RWPE2 (cell line): ENCODE measurements around the gene TNNI3K.

Experiments used
- ATAC-seq: fragments of 200-7000 bp; cut with Tn5 transposase; 3 replicates; pipeline ENCODE4 v1.9.1; 2021; ENCODE audit warnings: low read depth
- DNase-seq: peaks from one replicate; pipeline ENCODE4 v3.0.0-alpha.2; 2020; ENCODE audit warnings: low spot score
- H3K27ac ChIP-seq: fragments of 450-650 bp; 2 replicates; pipeline ENCODE4 v1.5.1; 2017; ENCODE audit warnings: mild to moderate bottlenecking; ENCODE audit not compliant: poor library complexity, severe bottlenecking
- H3K27me3 ChIP-seq: fragments of 250-450 bp; sonication (Bioruptor Pico); 2 replicates; pipeline ENCODE4 v1.5.1; 2021; ENCODE audit warnings: mild to moderate bottlenecking, moderate library complexity; ENCODE audit not compliant: insufficient read depth, poor library complexity, severe bottlenecking
- H3K36me3 ChIP-seq: fragments of 250-450 bp; sonication (Bioruptor Pico); 2 replicates; pipeline ENCODE4 v1.5.1; 2020; ENCODE audit warnings: low read depth, mild to moderate bottlenecking, moderate library complexity
- H3K4me1 ChIP-seq: fragments of 250-450 bp; sonication (Bioruptor Pico); 2 replicates; pipeline ENCODE4 v1.5.1; 2021; ENCODE audit warnings: mild to moderate bottlenecking, moderate library complexity; ENCODE audit not compliant: insufficient read depth, poor library complexity, severe bottlenecking
- H3K4me3 ChIP-seq: fragments of 250-450 bp; sonication (Bioruptor Pico); 2 replicates; pipeline ENCODE4 v1.5.1; 2021; ENCODE audit warnings: mild to moderate bottlenecking, moderate library complexity; ENCODE audit not compliant: severe bottlenecking
- H3K9me3 ChIP-seq: fragments of 250-450 bp; sonication (Bioruptor Pico); 2 replicates; pipeline ENCODE4 v1.5.1; 2021; ENCODE audit warnings: mild to moderate bottlenecking, moderate library complexity; ENCODE audit not compliant: severe bottlenecking
- TF ChIP-seq, protein P1 (sequence below): fragments of 450-650 bp; IDR thresholded peaks from one replicate; pipeline ENCODE4 v1.5.1; 2017; ENCODE audit warnings: mild to moderate bottlenecking, moderate library complexity; ENCODE audit not compliant: poor library complexity, severe bottlenecking

TNNI3K gene

DNA sequence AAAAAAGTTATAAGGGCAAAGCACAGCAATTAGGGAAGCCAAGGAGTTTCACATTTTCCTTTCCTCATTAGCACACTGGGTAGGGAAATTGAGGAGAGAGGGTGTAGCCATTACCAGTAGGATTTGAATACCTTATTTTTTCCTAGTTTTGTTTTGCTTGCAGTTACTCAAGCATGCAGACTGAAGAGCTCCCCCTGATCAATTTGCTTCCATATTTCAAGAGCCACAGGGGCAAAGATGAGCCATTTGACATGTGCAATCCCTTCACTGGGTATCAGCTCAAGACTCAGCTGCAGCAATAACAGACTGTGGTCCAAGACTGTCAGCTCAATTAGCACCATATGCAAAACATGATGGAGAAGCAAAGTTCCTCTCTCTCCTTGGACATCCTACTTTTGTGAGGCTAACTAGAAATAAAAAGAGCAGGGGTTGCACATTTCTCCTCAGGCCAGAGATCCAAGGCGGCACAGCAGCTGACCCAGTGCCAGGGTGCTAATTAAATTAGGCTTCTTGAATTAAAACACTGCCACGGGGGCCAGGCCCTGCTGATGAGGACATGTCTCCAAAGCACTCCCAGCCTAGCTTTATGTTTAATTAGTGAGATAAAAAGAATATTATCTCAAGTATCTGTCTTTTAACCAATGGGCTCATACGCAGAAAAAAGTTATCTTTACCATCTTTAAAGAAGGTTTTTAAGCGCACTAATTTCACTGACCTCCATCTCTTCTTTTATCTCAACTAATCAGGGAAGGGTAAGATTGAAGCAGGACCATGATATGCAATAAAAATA lies 314.0 kb downstream of the TNNI3K start:
- H3K4me1 ChIP-seq: no peaks in the 10 kb centered on the region
- H3K9me3 ChIP-seq: no peaks in the 10 kb centered on the region
- H3K27me3 ChIP-seq: no peaks in the 10 kb centered on the region
- TF ChIP-seq, protein P1, sequence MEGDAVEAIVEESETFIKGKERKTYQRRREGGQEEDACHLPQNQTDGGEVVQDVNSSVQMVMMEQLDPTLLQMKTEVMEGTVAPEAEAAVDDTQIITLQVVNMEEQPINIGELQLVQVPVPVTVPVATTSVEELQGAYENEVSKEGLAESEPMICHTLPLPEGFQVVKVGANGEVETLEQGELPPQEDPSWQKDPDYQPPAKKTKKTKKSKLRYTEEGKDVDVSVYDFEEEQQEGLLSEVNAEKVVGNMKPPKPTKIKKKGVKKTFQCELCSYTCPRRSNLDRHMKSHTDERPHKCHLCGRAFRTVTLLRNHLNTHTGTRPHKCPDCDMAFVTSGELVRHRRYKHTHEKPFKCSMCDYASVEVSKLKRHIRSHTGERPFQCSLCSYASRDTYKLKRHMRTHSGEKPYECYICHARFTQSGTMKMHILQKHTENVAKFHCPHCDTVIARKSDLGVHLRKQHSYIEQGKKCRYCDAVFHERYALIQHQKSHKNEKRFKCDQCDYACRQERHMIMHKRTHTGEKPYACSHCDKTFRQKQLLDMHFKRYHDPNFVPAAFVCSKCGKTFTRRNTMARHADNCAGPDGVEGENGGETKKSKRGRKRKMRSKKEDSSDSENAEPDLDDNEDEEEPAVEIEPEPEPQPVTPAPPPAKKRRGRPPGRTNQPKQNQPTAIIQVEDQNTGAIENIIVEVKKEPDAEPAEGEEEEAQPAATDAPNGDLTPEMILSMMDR: no peak
- DNase-seq (no peak), ATAC-seq (no peak)
- no peak overlapping the region for H3K27ac ChIP-seq
- H3K36me3 ChIP-seq: no peaks in the 10 kb centered on the region
- no peak overlapping the region for H3K4me3 ChIP-seq

DNA sequence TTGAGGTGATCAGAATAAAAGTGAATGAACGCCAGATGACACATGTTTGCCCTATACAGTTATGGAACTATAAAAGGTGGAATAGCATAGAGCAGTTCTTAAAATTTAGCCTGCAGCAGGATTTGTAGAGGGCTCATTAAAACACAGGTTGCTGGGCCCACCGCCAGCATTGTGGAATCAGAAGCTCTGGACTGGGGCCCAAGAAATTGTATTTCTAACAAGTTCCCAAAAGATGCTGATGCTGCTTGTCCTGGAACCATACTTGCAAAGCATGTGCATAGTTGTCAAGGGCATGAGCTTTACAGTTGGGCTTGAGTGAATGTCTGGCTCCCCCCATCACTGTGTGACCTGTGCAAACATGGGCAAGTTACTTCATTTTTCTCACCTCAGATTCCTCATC lies 314.7 kb downstream of the TNNI3K start:
- DNase-seq (no peak), ATAC-seq (no peak)
- Histone ChIP-seq H3K36me3 (no peaks in the 10 kb centered on the region), H3K27me3 (no peaks in the 10 kb centered on the region), H3K4me1 (no peaks in the 10 kb centered on the region), H3K9me3 (no peaks in the 10 kb centered on the region), H3K27ac (no peak overlapping the region), H3K4me3 (no peak overlapping the region)
- TF ChIP-seq, protein P1: no peak

DNA sequence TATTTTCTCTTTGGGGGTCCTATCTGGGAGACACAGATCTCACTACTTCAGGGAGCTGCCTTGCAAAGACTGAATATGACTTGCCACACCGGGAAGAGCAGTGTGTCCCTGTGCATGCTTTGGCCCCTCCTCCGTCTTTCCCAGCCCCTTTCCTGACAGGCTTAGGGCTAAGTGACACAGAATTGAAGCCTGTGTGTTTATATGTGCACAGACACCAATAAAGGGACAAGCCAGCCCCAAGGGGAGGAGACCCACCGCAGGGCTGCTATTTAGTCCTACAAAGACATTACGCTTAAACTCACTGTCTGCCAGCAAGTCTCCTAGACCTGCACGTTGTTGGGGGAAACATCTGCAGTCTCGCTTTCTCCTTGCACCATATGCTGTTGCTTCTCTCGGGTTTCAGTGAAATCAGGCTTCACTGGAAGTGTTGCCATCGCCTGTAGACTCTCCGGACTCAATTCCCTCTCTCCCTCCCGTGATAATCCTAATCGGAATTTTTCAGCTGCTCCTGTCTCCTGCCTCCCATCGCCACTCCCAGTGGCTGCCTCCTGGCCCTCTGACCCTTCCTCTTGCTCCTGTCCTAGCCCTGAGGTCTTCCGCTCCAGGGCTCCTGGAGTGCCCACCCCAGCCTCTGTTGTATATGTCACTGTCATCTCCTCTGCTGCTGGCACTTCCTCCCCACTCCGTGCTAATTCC lies 335.8 kb downstream of the TNNI3K start:
- no peaks in the 10 kb centered on the region for H3K4me1 ChIP-seq
- no peaks in the 10 kb centered on the region for H3K36me3 ChIP-seq
- TF ChIP-seq, protein P1: no peak
- no peak for DNase-seq
- no peaks in the 10 kb centered on the region for H3K9me3 ChIP-seq
- H3K27ac ChIP-seq: no peak overlapping the region
- ATAC-seq: peak; percentile 17; the same call in 1 of the 3 replicates
- H3K27me3 ChIP-seq: peaks cover 11% of the 10 kb centered on the region
- H3K4me3 ChIP-seq: no peak overlapping the region

DNA sequence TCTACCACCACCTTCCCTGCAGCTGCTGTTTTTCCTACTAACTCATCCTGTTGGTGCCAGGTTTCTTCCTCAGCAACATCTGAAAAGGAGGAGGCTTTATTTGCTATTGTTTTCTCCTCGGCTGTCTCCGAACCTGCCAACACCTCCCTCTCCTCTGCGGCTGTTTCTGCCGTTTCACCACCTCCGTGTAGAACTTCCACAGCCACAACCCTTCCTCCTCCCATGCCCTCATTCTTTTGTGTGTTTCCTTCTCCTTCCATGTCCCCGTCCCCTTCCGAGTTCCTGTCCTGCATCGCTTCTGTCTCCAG lies 336.3 kb downstream of the TNNI3K start:
- H3K9me3 ChIP-seq: no peaks in the 10 kb centered on the region
- no peak overlapping the region for H3K27ac ChIP-seq
- no peaks in the 10 kb centered on the region for H3K4me1 ChIP-seq
- TF ChIP-seq, protein P1: no peak
- H3K4me3 ChIP-seq: no peak overlapping the region
- ATAC-seq: no peak
- H3K36me3 ChIP-seq: no peaks in the 10 kb centered on the region
- H3K27me3 ChIP-seq: peaks cover 11% of the 10 kb centered on the region
- no peak for DNase-seq

DNA sequence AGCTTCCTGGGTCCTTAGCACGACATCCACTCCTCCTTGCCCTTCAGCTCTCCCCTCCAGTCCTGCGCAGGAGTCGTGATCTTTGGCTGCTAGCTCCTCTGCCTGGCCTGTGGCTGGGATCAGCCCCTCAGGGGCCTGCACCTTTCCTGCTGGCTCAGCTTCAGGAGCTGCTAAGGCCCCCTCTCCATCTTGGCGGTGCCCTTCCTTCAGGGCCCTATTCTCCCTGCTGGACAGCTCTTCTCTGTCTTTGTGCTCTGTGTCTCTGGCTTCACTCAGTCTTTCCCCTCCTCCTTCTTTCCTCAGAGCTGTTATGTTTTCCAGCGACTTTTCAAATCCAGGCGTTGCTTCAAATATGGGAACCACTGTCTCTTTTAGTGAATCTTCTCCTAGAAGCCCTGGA lies 336.7 kb downstream of the TNNI3K start:
- H3K9me3 ChIP-seq: no peaks in the 10 kb centered on the region
- peaks cover 11% of the 10 kb centered on the region for H3K27me3 ChIP-seq
- H3K4me1 ChIP-seq: no peaks in the 10 kb centered on the region
- no peak overlapping the region for H3K27ac ChIP-seq
- no peaks in the 10 kb centered on the region for H3K36me3 ChIP-seq
- DNase-seq: no peak
- TF ChIP-seq, protein P1: no peak
- H3K4me3 ChIP-seq: no peak overlapping the region
- ATAC-seq: 0 out of 3 replicates have a peak, but pooled peaks have one; percentile 12
